Naive B cell (primary cell): ENCODE data around the gene DIS3L2. TPM values are rescaled to one million over a fixed set of nuclear protein-coding genes. Genes with fewer than 3 reads are reported as not detected.

ENCODE experiments used
- ATAC-seq, 2 donors: fragments of 150-1000 bp; cut with Tn5 transposase; 2 replicates each; pipeline ENCODE4 v1.10.0; 2021; ENCODE audit warnings: low read depth in 2 of 2, mild to moderate bottlenecking in 2 of 2, moderate library complexity in 2 of 2
- DNase-seq: peaks from one replicate; pipeline ENCODE4 v3.0.0; 2022
- H3K27ac Mint-ChIP-seq, 6 donors: one replicate each; pipeline ENCODE4 v1.8.0; 2020 to 2022; ENCODE audit warnings: mild to moderate bottlenecking in 6 of 6, mixed read lengths in 6 of 6, moderate library complexity in 5 of 6, inconsistent platforms in 2 of 6
- H3K27me3 Mint-ChIP-seq, 3 donors: one replicate each; pipeline ENCODE4 v1.8.0; 2021 to 2022; ENCODE audit warnings: mixed read lengths in 3 of 3, mild to moderate bottlenecking in 1 of 3
- H3K36me3 Mint-ChIP-seq, 2 donors: one replicate each; pipeline ENCODE4 v1.8.0; 2020 to 2022; ENCODE audit warnings: mixed read lengths in 2 of 2, inconsistent platforms in 1 of 2, mild to moderate bottlenecking in 1 of 2
- H3K4me1 Mint-ChIP-seq, 3 donors: one replicate each; pipeline ENCODE4 v1.8.0; 2020 to 2022; ENCODE audit warnings: mixed read lengths in 3 of 3, inconsistent platforms in 1 of 3, mild to moderate bottlenecking in 1 of 3, moderate library complexity in 1 of 3
- H3K4me3 Mint-ChIP-seq, 8 donors: one replicate each; pipeline ENCODE4 v1.8.0; 2020 to 2022; ENCODE audit warnings: mild to moderate bottlenecking in 8 of 8, mixed read lengths in 8 of 8, moderate library complexity in 8 of 8, inconsistent platforms in 2 of 8
- H3K9me3 Mint-ChIP-seq, 7 donors: one replicate each; pipeline ENCODE4 v1.8.0; 2020 to 2022; ENCODE audit warnings: mixed read lengths in 7 of 7, mild to moderate bottlenecking in 5 of 7, inconsistent platforms in 2 of 7, moderate library complexity in 1 of 7
- polyA plus RNA-seq, 6 donors: library from polyadenylated mRNA; unstranded; fragments of 300-500 nt; fragmentation: Illumina TruSeq; gene quantifications; one replicate each; pipeline ENCODE4 v1.2.3, GENCODE V29; 2021; ENCODE audit warnings: low read depth in 6 of 6

Gene DIS3L2
- polyA plus RNA-seq, 6 donors from 2014 or later: 6.0 to 29.0 (median 17.6) TPM

DNA sequence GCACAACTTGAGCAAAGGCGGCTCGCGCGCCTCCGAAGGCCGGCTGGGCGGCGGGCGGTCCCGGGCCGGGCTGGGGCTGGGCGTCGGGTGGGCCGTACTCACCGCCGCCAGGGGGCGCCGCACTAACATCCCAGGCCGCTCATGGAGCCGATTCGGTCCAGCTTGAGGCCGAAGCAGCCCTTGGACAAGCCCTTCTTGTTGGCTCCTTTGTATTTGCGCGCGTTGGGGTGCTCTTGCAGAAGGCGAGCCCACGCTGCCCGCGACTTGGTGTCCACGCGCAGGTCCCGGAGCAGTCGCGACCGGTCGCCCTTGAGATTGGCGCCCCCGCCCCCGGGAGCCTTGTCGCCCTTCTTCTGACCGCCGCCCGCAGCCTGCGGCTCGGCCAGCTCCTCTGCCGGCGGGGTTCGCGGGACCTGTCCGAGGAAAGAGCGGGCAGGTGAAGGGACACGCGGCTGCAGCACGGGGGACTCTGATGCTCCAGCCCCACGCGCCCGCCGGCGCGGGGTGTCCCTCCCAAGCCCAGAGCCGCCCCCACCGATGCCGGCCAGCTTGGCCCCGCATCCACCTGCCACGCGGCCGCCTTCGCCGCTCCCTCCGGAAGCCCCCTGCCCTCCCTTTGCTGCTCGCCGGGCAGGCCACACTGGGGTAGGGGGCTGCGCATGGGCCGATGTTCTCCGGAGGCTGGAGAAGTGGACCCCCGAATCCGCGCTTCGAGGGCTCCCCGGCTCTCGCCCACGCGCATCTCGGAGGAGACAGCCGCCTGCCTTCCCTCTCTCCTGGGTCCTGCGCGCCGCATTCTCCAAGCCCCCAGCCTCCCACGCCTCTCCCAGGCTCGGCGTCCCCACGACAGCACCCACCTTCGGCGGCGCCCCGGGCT is 36.0 kb upstream of the DIS3L2 start:
- H3K9me3 Mint-ChIP-seq: no peaks in the 10 kb centered on the region
- DNase-seq: peak; percentile 67
- H3K27ac Mint-ChIP-seq: peak overlapping the region in 1 of 6 donors; percentile 47
- peak; percentile 75 to 77 for ATAC-seq
- H3K4me3 Mint-ChIP-seq: peak overlapping the region in 7 of 8 donors; percentile 44 to 85 (median 70)
- H3K4me1 Mint-ChIP-seq: peaks cover 9 to 21% (median 16%) of the 10 kb centered on the region in 3 donors
- H3K27me3 Mint-ChIP-seq: peaks cover 24 to 61% (median 53%) of the 10 kb centered on the region in 3 donors
- H3K36me3 Mint-ChIP-seq: no peaks in the 10 kb centered on the region

GRCh38 chr2:231926180-231926741 is 35.3 kb upstream of the DIS3L2 start, which contains the start of gene NPPC:
NPPC (minus strand) TSS chr2:231926396; CDS start chr2:231926249, 147 bp downstream.
- Mint-ChIP-seq H3K36me3 (no peaks in the 10 kb centered on the region), H3K27me3 (peaks cover 21 to 61% (median 53%) of the 10 kb centered on the region in 3 donors), H3K9me3 (no peaks in the 10 kb centered on the region), H3K27ac (peak within 1 kb of the TSS in 3 of 6 donors; percentile 22 to 57 (median 47)), H3K4me1 (peaks cover 9 to 21% (median 16%) of the 10 kb centered on the region in 3 donors), H3K4me3 (peak within 1 kb of the TSS; percentile 63 to 85 (median 74))
- peak; percentile 32 for DNase-seq
- peak; percentile 63 to 64 for ATAC-seq

GRCh38 chr2:231926761-231927565 is 34.5 kb upstream of the DIS3L2 start:
- no peak for DNase-seq
- H3K27me3 Mint-ChIP-seq: peaks cover 21 to 61% (median 53%) of the 10 kb centered on the region in 3 donors
- H3K36me3 Mint-ChIP-seq: no peaks in the 10 kb centered on the region
- H3K27ac Mint-ChIP-seq: peak overlapping the region in 3 of 6 donors; percentile 5 to 57 (median 22)
- no peaks in the 10 kb centered on the region for H3K9me3 Mint-ChIP-seq
- no peak for ATAC-seq
- H3K4me1 Mint-ChIP-seq: peaks cover 9 to 21% (median 16%) of the 10 kb centered on the region in 3 donors
- H3K4me3 Mint-ChIP-seq: peak overlapping the region; percentile 63 to 80 (median 72)

DNA sequence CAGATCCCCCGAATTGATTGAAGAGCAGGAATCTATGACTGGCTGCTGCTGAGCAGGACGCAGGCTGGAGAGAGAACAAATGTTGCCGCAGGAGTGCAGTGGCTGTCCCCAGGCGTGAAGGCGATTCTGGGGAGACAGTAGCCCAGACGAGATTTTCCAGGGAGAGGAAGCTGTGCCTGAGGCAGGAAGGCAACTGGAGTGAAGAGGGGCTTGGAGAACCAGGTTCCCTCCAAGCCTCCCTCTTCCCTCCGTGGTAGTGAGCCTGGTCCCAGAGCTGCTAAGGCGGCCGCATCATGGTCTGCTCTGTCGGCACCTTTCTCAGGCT is 34.0 kb upstream of the DIS3L2 start:
- Mint-ChIP-seq H3K9me3 (no peaks in the 10 kb centered on the region), H3K36me3 (no peaks in the 10 kb centered on the region), H3K27ac (peak overlapping the region in 2 of 6 donors; percentile 5 to 57), H3K4me3 (peak overlapping the region in 6 of 8 donors; percentile 20 to 80 (median 65)), H3K27me3 (peaks cover 21 to 56% (median 48%) of the 10 kb centered on the region in 3 donors), H3K4me1 (peaks cover 9 to 21% (median 16%) of the 10 kb centered on the region in 3 donors)
- no peak for ATAC-seq
- DNase-seq: no peak

GRCh38 chr2:231928481-231928880 is 33.0 kb upstream of the DIS3L2 start:
- DNase-seq: no peak
- Mint-ChIP-seq H3K9me3 (no peaks in the 10 kb centered on the region), H3K27me3 (peaks cover 15 to 52% (median 51%) of the 10 kb centered on the region in 3 donors), H3K36me3 (no peaks in the 10 kb centered on the region), H3K4me1 (peaks cover 13 to 26% (median 22%) of the 10 kb centered on the region in 3 donors), H3K27ac (no peak overlapping the region), H3K4me3 (peak overlapping the region in 2 of 8 donors; percentile 41 to 51)
- ATAC-seq: no peak

DNA sequence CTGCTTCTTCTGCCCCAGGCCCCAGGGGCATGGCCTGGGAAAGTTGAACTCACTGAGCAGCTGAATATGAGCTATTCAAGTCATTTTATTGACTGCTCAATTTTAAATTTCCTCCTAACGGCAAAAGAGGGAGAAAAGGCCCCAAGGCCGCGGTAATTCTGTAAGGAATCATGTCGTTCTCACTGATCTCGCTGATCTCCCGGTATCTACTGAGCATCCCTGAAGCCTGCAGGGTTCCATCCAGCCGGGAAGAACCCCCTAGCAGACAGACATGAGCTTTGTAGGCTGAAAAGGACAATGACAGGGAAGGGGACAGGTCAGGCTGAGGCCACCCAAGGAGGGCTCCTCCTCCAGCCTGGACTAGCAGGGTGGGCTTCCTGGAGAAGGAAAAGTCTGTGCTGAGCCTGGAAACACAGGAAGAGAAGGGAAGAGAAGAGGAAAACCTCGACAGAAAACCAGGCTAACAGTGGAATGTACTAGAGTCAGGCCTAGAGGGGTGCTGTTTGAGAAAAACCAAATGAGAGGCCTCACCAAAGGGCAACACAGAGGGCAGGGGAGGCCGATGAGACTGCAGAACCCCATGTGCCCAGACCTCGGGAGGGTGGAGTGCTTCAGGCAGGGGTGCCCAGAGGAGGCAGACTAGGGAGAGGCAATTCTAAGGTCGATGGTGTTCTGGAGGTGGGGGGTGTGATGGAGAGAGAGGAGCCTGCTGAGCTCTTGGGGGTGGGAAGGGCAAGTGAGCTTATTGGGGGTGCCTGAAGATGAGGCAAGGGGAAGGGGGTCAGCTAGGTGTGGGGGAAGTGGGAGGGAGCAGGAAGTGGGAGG is 32.4 kb upstream of the DIS3L2 start:
- H3K27ac Mint-ChIP-seq: no peak overlapping the region
- H3K27me3 Mint-ChIP-seq: peaks cover 14 to 46% (median 44%) of the 10 kb centered on the region in 3 donors
- H3K9me3 Mint-ChIP-seq: no peaks in the 10 kb centered on the region
- ATAC-seq (no peak), DNase-seq (no peak)
- H3K4me3 Mint-ChIP-seq: peak overlapping the region in 1 of 8 donors; percentile 2
- peaks cover 13 to 26% (median 22%) of the 10 kb centered on the region in 3 donors for H3K4me1 Mint-ChIP-seq
- H3K36me3 Mint-ChIP-seq: no peaks in the 10 kb centered on the region

GRCh38 chr2:231929961-231930592 is 31.4 kb upstream of the DIS3L2 start:
- no peak for ATAC-seq
- no peaks in the 10 kb centered on the region for H3K36me3 Mint-ChIP-seq
- no peaks in the 10 kb centered on the region for H3K9me3 Mint-ChIP-seq
- H3K4me1 Mint-ChIP-seq: peaks cover 13 to 29% (median 21%) of the 10 kb centered on the region in 3 donors
- peaks cover 9 to 37% (median 35%) of the 10 kb centered on the region in 3 donors for H3K27me3 Mint-ChIP-seq
- H3K27ac Mint-ChIP-seq: no peak overlapping the region
- DNase-seq: no peak
- no peak overlapping the region for H3K4me3 Mint-ChIP-seq

DNA sequence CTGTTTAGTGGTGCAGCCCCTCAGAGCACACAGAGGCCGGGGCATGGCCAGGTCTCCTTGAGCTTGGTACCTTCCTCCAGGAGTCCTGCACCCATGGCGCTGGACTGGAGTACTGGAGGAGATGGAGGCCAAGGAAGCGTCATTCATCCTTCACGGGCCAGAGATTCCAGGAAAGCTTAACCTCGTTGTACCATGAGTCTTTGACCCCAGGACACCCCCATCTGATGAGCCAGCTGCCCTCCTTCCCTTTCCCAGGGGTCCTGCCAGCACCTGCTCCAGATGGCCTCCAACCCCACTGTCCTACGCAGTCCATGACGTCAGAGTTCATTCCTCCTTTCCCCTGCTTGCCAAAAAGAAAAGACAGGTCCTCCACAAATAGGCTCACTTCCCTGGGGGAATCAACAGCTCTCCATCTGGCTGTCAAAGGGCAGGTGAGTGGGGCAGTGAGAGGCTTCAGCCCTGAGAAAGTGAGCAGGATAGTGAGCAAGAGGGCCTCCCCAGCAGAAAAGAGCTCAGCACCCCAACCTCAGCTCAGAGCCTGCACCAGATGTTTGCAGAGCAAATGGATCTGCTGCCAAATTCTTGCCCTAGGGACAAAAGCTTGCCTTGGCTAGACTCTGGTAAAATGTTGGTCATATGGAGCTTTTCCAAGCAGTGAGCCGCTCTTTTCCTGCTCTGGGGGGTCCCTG is 30.8 kb upstream of the DIS3L2 start:
- Mint-ChIP-seq H3K9me3 (no peaks in the 10 kb centered on the region), H3K36me3 (no peaks in the 10 kb centered on the region), H3K4me1 (peaks cover 13 to 29% (median 21%) of the 10 kb centered on the region in 3 donors), H3K27ac (no peak overlapping the region), H3K4me3 (peak overlapping the region in 1 of 8 donors; percentile 18), H3K27me3 (peaks cover 9 to 37% (median 35%) of the 10 kb centered on the region in 3 donors)
- DNase-seq (no peak), ATAC-seq (no peak)

- DNase-seq (no peak), ATAC-seq (no peak)
- no peak overlapping the region for H3K4me3 Mint-ChIP-seq
- H3K4me1 Mint-ChIP-seq: peaks cover 12 to 28% (median 20%) of the 10 kb centered on the region in 3 donors
- H3K9me3 Mint-ChIP-seq: no peaks in the 10 kb centered on the region
- H3K27me3 Mint-ChIP-seq: peaks cover 8 to 35% (median 33%) of the 10 kb centered on the region in 3 donors
- peak overlapping the region in 1 of 6 donors; percentile 3 for H3K27ac Mint-ChIP-seq
- H3K36me3 Mint-ChIP-seq: no peaks in the 10 kb centered on the region
Observed at GRCh38 chr2:231931481-231931915, 30.0 kb upstream of the DIS3L2 start.

DNA sequence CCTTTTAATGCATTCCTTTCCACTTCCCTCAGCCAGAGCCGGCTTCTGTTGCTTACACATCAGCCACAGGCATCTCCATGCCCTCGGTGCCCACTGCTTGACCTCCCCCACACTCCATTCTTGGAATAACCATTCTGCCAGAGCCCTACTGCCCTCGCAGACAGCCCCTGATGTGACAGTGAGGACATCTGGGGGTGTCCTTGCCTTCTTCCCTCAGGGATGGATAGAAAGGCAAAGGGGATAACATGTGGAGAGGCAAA is 28.9 kb upstream of the DIS3L2 start:
- Mint-ChIP-seq H3K4me1 (peaks cover 4 to 16% (median 8%) of the 10 kb centered on the region in 3 donors), H3K36me3 (no peaks in the 10 kb centered on the region), H3K4me3 (no peak overlapping the region), H3K27me3 (peaks cover 0 to 23% (median 22%) of the 10 kb centered on the region in 3 donors), H3K9me3 (no peaks in the 10 kb centered on the region), H3K27ac (no peak overlapping the region)
- DNase-seq (no peak), ATAC-seq (no peak)

- peaks cover 0 to 19% (median 16%) of the 10 kb centered on the region in 3 donors for H3K27me3 Mint-ChIP-seq
- ATAC-seq: no peak
- H3K27ac Mint-ChIP-seq: peak overlapping the region in 1 of 6 donors; percentile 19
- no peak for DNase-seq
- H3K9me3 Mint-ChIP-seq: no peaks in the 10 kb centered on the region
- H3K4me3 Mint-ChIP-seq: peak overlapping the region in 2 of 8 donors; percentile 24
- no peaks in the 10 kb centered on the region for H3K36me3 Mint-ChIP-seq
- H3K4me1 Mint-ChIP-seq: peaks cover 4 to 14% (median 8%) of the 10 kb centered on the region in 3 donors
Observed at GRCh38 chr2:231932985-231933915, 28.3 kb upstream of the DIS3L2 start.
